GM12878 (cell line): ENCODE measurements around the gene NDUFS4.
"Not testable (repeated sequence)": the region's sequence is repeated elsewhere in the genome, so short reads cannot be mapped to it uniquely, and the experiment has no call there.

Source experiments
- GABPA ChIP-seq: IDR thresholded peaks from 2 replicates; pipeline ENCODE4 v1.6.1; 2014; ENCODE audit warnings: antibody characterized with exemption, low read depth, mild to moderate bottlenecking, inconsistent platforms
- POLR2A ChIP-seq: IDR thresholded peaks from 2 replicates; pipeline ENCODE4 v1.6.1; 2011; ENCODE audit warnings: low read depth, mild to moderate bottlenecking, low read length
- TF ChIP-seq, protein P1 (sequence below), 3 experiments: IDR thresholded peaks in 2 of 3; conservative IDR thresholded peaks in 1 of 3; 2 replicates each; pipeline ENCODE4 v1.5.1; 2011; ENCODE audit warnings: low read depth in 3 of 3, low read length in 3 of 3, mild to moderate bottlenecking in 3 of 3, control low read depth in 2 of 3, moderate library complexity in 2 of 3, inconsistent platforms in 1 of 3, mixed read lengths in 1 of 3; ENCODE audit not compliant: control insufficient read depth in 2 of 3, insufficient read depth in 1 of 3; ENCODE audit errors: extremely low read depth in 1 of 3

DNA sequence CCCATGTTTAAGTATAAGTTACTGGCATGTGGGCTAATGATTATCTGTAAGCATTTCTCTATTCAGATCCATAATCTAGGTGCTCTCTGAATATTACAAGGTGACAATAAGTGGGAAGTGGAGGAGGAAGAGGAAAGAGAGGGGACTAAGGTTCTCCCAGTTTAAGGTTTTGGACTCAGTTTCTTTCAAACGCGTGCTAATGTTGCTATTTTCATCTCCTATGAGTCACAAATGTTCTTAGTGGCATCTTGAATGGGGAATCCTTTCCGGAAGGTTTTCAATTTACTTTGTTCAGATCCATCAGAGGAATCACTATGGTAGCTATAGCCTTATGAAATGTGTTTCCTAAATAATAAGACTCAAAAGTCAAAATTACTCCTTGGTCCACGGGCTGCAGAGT, 48.5 kb downstream of the NDUFS4 start:
- TF ChIP-seq POLR2A, GABPA: not testable (repeated sequence)
- TF ChIP-seq, protein P1, sequence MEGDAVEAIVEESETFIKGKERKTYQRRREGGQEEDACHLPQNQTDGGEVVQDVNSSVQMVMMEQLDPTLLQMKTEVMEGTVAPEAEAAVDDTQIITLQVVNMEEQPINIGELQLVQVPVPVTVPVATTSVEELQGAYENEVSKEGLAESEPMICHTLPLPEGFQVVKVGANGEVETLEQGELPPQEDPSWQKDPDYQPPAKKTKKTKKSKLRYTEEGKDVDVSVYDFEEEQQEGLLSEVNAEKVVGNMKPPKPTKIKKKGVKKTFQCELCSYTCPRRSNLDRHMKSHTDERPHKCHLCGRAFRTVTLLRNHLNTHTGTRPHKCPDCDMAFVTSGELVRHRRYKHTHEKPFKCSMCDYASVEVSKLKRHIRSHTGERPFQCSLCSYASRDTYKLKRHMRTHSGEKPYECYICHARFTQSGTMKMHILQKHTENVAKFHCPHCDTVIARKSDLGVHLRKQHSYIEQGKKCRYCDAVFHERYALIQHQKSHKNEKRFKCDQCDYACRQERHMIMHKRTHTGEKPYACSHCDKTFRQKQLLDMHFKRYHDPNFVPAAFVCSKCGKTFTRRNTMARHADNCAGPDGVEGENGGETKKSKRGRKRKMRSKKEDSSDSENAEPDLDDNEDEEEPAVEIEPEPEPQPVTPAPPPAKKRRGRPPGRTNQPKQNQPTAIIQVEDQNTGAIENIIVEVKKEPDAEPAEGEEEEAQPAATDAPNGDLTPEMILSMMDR (IDR thresholded peaks at IDR 0.05 in 2 of 3, conservative IDR thresholded peaks at IDR 0.05 in 1 of 3; ENCODE audit: control insufficient read depth in 2 of 3, extremely low read depth in 1 of 3, insufficient read depth in 1 of 3, low read depth in 3 of 3, low read length in 3 of 3), result not testable (repeated sequence)
